ENCODE results near the gene RAB9B.

DNA sequence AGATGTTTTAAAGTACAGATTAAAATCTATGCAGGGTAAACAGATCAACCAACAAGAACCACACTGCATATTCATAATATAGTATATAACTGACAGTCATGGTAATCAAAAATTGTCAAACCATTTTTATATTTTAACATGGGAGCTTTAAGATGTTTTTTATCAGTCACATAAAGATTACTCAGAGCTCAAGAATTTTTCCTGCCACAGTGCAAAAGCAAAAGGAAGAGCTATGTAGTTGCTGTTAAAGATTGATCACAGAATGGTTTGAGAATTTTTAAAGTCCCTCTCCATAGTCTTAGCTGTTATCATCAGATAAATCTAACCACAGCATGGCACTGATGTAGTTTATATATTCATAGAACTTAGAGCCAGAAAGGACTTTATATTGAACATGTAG is 8.5 kb downstream of the RAB9B start:
- TF ChIP-seq, protein P1, sequence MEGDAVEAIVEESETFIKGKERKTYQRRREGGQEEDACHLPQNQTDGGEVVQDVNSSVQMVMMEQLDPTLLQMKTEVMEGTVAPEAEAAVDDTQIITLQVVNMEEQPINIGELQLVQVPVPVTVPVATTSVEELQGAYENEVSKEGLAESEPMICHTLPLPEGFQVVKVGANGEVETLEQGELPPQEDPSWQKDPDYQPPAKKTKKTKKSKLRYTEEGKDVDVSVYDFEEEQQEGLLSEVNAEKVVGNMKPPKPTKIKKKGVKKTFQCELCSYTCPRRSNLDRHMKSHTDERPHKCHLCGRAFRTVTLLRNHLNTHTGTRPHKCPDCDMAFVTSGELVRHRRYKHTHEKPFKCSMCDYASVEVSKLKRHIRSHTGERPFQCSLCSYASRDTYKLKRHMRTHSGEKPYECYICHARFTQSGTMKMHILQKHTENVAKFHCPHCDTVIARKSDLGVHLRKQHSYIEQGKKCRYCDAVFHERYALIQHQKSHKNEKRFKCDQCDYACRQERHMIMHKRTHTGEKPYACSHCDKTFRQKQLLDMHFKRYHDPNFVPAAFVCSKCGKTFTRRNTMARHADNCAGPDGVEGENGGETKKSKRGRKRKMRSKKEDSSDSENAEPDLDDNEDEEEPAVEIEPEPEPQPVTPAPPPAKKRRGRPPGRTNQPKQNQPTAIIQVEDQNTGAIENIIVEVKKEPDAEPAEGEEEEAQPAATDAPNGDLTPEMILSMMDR (IDR thresholded peaks at IDR 0.05; ENCODE audit: low read depth, low read length, poor library complexity, severe bottlenecking): no peak
- TF ChIP-seq EZH2phosphoT487 (IDR thresholded peaks at IDR 0.05; ENCODE audit: borderline replicate concordance, low read length): no peak

Data from DOHH2 (cell line).